ENCODE results near the gene TRAM2. TPM values are rescaled to one million over a fixed set of nuclear protein-coding genes. Genes with fewer than 3 reads are reported as not detected.

The TRAM2 gene
- total and polyA plus RNA-seq, 8 donors = 22.1 to 38.4 (median 27.4) TPM

- H3K9me3 ChIP-seq = no peaks in the 10 kb centered on the region
- H3K27ac ChIP-seq = no peak overlapping the region
- peaks cover 13 to 28% of the 10 kb centered on the region in 2 donors for H3K4me1 ChIP-seq
- no peak for TF ChIP-seq CTCF (IDR thresholded peaks at IDR 0.05)
- H3K4me3 ChIP-seq = no peak overlapping the region
- DNase-seq (no peak), ATAC-seq (no peak)
- H3K27me3 ChIP-seq = no peaks in the 10 kb centered on the region
- intact Hi-C loops (cut with DNase I) = loop anchor here in 1 of 2 donors (5.0 kb wide), 1 partner anchor 75 kb away; the partner anchor contains the start of gene TRAM2
- H3K36me3 ChIP-seq = peaks cover 0 to 41% of the 10 kb centered on the region in 2 donors
Observed at GRCh38 chr6:52502306-52503029, 74.4 kb downstream of the TRAM2 start.

GRCh38 chr6:52500238-52501129 lies 76.4 kb downstream of the TRAM2 start:
- no peak for TF ChIP-seq CTCF (IDR thresholded peaks at IDR 0.05)
- intact Hi-C loops (cut with DNase I) = loop anchor here in 1 of 2 donors (5.0 kb wide), 1 partner anchor 77 kb away; the partner anchor contains the start of gene TRAM2
- DNase-seq (no peak), ATAC-seq (no peak)
- no peak overlapping the region for H3K4me3 ChIP-seq
- H3K36me3 ChIP-seq = peaks cover 0 to 23% of the 10 kb centered on the region in 2 donors
- no peak overlapping the region for H3K27ac ChIP-seq
- peaks cover 15 to 28% of the 10 kb centered on the region in 2 donors for H3K4me1 ChIP-seq
- H3K27me3 ChIP-seq = no peaks in the 10 kb centered on the region
- no peaks in the 10 kb centered on the region for H3K9me3 ChIP-seq

- Histone ChIP-seq H3K9me3 (no peaks in the 10 kb centered on the region), H3K27ac (no peak overlapping the region), H3K4me1 (peaks cover 12 to 23% of the 10 kb centered on the region in 2 donors), H3K36me3 (peaks cover 0 to 28% of the 10 kb centered on the region in 2 donors), H3K27me3 (no peaks in the 10 kb centered on the region), H3K4me3 (no peak overlapping the region)
- ATAC-seq (no peak), DNase-seq (no peak)
- intact Hi-C loops (cut with DNase I) = loop anchor here in 1 of 2 donors (5.0 kb wide), 1 partner anchor 78 kb away; the partner anchor contains the start of gene TRAM2
- no peak for TF ChIP-seq CTCF (IDR thresholded peaks at IDR 0.05)
Observed at GRCh38 chr6:52499681-52500236, 77.1 kb downstream of the TRAM2 start.

GRCh38 chr6:52499026-52499425 lies 77.8 kb downstream of the TRAM2 start:
- H3K4me1 ChIP-seq = peaks cover 4 to 16% of the 10 kb centered on the region in 2 donors
- H3K4me3 ChIP-seq = no peak overlapping the region
- H3K9me3 ChIP-seq = no peaks in the 10 kb centered on the region
- no peak for TF ChIP-seq CTCF (IDR thresholded peaks at IDR 0.05)
- H3K27ac ChIP-seq = no peak overlapping the region
- ATAC-seq (no peak), DNase-seq (no peak)
- no peaks in the 10 kb centered on the region for H3K27me3 ChIP-seq
- intact Hi-C loops (cut with DNase I) = no loop called here
- H3K36me3 ChIP-seq = peaks cover 0 to 28% of the 10 kb centered on the region in 2 donors

All from left lung (tissue), 10 donors.